GM19438 (cell line): ENCODE results near the gene CCR5.

Experiments used
- ATAC-seq: cut with Tn5 transposase; IDR thresholded peaks from one replicate; pipeline ENCODE4 v1.9.1; 2021; ENCODE audit warnings: low read depth; ENCODE audit not compliant: unreplicated experiment

Gene CCR5

GRCh38 chr3:46405301-46406019, 34.7 kb downstream of the CCR5 start:
- no peak for ATAC-seq

DNA sequence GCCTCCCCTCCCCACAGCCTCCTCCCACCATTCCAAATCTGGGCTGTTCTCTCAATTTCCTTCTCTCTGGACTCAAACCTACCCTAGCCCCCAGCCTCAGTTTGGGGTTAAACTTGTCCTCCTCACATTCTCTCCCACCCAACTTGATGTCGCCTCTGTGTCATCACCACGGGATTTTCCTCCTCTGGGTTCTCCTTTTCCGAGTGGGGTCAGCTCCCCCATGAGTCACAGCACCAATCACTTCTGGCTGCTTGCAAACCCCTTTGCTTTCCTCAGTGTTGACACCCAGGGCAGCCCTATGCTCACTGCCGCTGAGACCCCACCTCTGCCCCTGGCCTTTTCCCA, 35.7 kb downstream of the CCR5 start:
- ATAC-seq = no peak

DNA sequence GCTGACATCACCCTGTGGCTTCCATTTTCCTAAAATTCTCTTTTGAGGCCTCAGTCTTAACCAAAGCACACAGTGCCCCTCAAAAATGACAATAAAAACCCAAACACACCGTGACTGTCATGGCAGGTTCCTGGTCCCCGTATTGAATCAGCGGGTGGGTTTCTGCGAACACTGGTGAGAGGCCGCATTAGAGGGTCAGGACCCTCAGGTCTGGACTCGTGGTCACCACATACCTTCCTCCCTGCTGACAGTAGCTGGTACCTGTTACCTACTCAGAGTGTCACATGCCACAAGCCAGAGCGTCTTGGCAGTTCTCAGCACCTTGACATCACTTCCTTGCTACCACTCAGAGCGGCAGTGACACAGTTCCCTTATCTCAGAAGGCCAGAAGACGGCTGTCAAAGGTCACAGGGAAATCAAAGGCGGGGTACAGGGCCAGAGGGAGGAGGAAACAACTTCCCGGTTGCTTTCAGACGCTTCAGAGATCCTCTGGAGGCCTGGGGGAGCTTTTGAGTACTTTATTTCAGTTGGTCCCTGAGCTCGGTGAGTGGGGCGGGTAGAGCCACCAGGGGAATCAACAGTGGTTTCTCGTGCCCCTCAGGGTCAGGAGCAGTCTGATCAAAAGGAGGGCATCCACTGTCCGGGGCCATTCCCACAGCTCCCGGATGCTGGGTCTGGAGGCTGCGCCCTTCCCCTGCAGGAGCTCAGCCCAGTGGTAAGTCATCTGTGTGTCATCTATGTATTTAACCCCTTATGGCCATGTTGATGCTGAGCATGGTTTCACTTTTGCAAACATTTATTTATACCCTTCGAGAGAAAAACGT, 36.3 kb downstream of the CCR5 start, which contains the start of the genes CCR5AS and CCRL2:
Gene CCR5AS (minus strand): TSS at position 279 of the 824 bp plus-strand sequence.
Gene CCRL2 (plus strand): TSS at position 472 of the 824 bp plus-strand sequence. CDS start 821 bp downstream, outside the sequence.
- ATAC-seq = no peak

DNA sequence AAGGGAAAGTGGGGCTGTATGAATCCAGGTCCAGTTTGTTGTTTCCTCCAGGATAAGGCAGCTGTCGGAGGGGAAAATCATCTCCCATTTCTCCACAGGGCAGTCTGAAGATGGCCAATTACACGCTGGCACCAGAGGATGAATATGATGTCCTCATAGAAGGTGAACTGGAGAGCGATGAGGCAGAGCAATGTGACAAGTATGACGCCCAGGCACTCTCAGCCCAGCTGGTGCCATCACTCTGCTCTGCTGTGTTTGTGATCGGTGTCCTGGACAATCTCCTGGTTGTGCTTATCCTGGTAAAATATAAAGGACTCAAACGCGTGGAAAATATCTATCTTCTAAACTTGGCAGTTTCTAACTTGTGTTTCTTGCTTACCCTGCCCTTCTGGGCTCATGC, 37.2 kb downstream of the CCR5 start:
- ATAC-seq = no peak

DNA sequence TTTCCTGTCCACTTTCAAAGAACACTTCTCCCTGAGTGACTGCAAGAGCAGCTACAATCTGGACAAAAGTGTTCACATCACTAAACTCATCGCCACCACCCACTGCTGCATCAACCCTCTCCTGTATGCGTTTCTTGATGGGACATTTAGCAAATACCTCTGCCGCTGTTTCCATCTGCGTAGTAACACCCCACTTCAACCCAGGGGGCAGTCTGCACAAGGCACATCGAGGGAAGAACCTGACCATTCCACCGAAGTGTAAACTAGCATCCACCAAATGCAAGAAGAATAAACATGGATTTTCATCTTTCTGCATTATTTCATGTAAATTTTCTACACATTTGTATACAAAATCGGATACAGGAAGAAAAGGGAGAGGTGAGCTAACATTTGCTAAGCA, 38.1 kb downstream of the CCR5 start:
- no peak for ATAC-seq

DNA sequence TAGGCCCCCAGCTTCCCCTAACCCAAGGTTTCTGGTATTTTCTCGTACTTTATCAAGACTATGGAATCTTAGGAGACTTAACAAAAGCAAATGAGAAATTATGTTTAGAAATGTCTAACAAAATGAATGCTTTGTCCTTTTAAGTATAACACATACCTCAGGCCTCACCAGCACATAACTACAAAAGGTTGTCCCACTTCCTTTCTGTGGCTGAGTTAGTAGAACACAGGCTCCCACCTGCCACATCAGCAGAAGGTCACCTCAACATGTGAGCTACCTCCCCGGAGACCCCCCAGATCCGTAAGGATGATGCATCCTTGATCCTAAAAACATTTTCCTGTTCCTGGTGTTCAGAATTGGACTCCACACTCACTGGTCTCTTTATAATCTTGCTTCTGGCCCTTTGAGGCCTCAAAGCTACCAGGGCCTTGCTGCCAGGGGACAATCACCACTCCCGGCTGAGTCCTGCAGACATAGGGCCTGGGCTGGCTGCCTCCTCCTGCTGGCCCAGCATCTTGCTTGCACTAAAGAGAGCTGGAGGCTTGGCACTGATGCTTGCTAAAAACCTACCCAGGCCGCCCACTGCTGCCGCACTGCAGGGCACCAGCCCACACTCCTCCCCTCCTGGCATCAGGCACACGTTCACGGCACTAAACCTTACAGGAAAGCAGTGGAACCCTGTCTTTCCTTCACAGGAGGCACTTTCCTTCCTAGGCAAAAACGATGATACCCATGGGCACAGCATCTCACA, 39.2 kb downstream of the CCR5 start:
- no peak for ATAC-seq

DNA sequence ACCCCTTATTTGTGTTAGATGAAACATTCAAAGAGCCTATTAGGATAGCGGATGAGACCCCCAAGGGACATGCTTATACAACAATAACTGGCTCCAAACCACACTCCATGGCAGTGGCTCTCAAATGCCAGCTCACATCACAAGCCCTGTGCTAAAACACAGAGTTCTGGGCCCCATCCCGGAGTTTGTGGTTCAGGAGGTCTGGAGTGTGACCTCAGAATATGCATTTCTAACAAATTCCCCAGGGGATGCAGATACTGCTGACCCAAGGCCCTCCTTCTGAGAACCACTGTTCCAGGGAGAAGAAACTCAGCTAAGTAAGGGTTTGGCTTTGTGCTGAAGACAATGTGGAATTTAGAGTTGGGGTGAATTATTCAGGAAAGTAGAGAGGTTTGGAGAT, 39.9 kb downstream of the CCR5 start:
- ATAC-seq = no peak

GRCh38 chr3:46411271-46411670, 40.5 kb downstream of the CCR5 start:
- ATAC-seq = no peak

- ATAC-seq = no peak
These were observed 42.1 kb downstream of the CCR5 start for GRCh38 chr3:46412786-46413298.

- ATAC-seq = no peak
These were observed 43.2 kb downstream of the CCR5 start for GRCh38 chr3:46413951-46414350.

- ATAC-seq = no peak
These were observed 44.0 kb downstream of the CCR5 start for GRCh38 chr3:46414739-46415138.

DNA sequence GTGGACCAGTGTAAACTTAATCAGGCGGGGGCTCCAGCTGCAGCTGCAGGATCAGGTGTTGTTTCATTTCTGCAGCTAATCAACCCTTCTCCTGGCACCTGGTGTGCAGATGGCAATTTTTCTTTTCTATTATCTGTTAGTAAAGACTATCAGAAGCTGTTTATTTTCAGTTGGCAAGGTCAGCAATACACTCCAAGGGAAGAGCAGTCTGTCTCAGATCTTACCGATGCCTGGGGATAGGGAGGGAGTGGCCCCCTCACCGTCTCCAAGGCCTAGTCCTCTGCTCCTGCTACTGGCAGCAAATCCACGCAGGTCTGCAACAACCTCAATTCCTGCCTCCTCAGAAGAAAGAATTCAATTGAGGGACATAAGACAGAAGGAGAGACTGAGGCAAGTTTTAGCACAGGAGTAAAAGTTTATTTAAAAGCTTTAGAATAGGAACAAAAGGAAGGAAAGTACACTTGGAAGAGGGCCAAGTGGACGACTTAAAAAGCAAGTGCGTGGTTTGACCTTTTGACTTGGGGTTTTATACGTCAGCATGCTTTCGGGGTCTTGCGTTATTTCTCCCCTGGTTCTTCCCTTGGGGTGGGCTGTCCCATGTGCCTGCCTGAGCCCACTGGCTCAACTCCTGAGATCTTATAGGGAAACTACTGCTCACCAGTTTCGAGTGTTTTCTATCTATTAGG, 45.5 kb downstream of the CCR5 start:
- no peak for ATAC-seq

GRCh38 chr3:46416811-46417510, 46.2 kb downstream of the CCR5 start:
- no peak for ATAC-seq

DNA sequence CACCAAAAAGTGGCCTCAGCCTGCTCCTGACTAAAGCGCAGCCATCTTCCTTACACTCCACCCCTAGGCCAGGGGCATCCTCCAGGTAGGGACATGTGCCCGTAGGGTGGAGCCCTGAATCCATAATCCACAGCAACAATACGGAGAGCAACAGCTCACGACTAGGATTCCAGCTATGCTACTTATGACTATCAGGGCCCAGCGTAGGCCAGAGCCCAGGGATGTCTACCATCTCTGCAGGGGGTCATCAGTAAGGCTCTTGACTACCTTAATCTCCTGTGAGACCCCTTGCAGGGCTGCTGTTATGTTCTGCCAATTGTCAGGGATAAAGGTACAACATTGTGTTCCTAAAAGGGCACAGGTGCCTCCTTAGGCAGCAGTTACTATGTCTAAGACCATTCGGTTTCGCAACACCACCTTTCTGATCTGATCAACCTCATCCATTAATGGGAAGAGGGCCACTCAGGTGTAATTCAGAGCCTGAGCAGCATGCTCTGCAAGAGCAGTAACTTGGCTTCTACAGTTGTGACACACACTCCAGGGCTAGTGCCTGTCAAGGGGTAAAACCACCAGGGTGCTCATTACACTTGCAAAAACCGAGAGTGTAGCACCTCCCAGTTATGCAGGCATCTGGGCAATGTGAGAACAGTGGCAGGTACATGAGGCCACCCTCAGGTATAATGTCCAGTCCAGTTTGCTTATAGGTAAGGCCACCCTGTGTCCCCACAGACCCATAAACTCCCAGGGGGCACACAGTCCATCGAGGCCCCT, 47.3 kb downstream of the CCR5 start:
- no peak for ATAC-seq

GRCh38 chr3:46419816-46420215, 49.1 kb downstream of the CCR5 start:
- ATAC-seq = no peak

GRCh38 chr3:46420931-46421330, 50.2 kb downstream of the CCR5 start:
- ATAC-seq = no peak

DNA sequence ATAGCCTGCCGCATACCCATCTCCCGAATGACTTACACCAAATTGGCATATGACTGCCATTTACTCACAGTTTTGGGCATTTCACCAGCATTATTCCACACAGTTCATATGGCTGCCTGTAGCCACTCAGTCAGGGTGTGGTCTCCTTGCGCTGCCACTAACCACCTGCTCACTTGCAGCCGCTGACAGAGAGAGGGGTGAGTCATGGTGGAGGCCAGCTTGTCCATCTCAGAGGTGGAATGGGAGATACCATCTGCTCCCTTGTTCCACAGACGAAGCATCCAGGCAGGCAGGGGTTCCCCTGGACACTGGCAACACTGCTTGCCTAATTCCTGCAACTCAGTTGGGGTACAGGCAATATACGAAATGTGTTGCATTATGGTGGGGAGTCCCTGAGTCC, 51.9 kb downstream of the CCR5 start:
- ATAC-seq = no peak

GRCh38 chr3:46423588-46423987, 52.8 kb downstream of the CCR5 start:
- no peak for ATAC-seq
